H1 (cell line): Measurements from ENCODE around the gene MFSD6L. TPM values are rescaled to one million over a fixed set of nuclear protein-coding genes. Genes with fewer than 3 reads are reported as not detected.
A peak's percentile ranks its signal among the peaks of the same experiment; 100 is the strongest.

Experiments used
- CTCF ChIA-PET: fragments of 300-600 bp; sonication (Branson Sonifier 250); formaldehyde crosslinking; loops from one replicate; lab custom pipeline; 2021; ENCODE audit not compliant: partially characterized antibody; lab: Charles Lee
- POLR2A ChIA-PET: fragments of 300-600 bp; sonication (Branson Sonifier 250); formaldehyde crosslinking; loops from one replicate; lab custom pipeline; 2021; ENCODE audit warnings: inconsistent platforms; ENCODE audit not compliant: partially characterized antibody; lab: Charles Lee
- DNase-seq, 2 experiments: peaks; one replicate each; pipeline versions ENCODE4 v3.0.0 to v3.0.0-alpha.2; 2010 to 2022; ENCODE audit warnings: low spot score in 2 of 2, low read depth in 1 of 2, mixed read lengths in 1 of 2
- FAIRE-seq: peaks from 2 replicates; lab custom pipeline; 2011; peaks lifted over from hg19 to GRCh38; lab: Jason Lieb, UNC
- H2AFZ ChIP-seq: 2 replicates; pipeline ENCODE4 v1.8.1; 2012; ENCODE audit warnings: low read length, inconsistent platforms
- H2AK5ac ChIP-seq: 2 replicates; pipeline ENCODE4 v1.6.1; 2013; ENCODE audit warnings: low read depth, low read length
- H2BK120ac ChIP-seq: replicated peaks from 2 replicates; pipeline ENCODE3; 2013; ENCODE audit warnings: low read depth, low read length, inconsistent platforms
- H2BK12ac ChIP-seq: 2 replicates; pipeline ENCODE4 v1.6.1; 2013; ENCODE audit warnings: low read depth, low read length
- H2BK15ac ChIP-seq: 2 replicates; pipeline ENCODE4 v1.6.1; 2013; ENCODE audit warnings: low read length
- H2BK20ac ChIP-seq: 2 replicates; pipeline ENCODE4 v1.6.1; 2013; ENCODE audit warnings: low read length
- H2BK5ac ChIP-seq: 2 replicates; pipeline ENCODE4 v1.6.1; 2013; ENCODE audit warnings: low read depth, low read length
- H3K14ac ChIP-seq: 2 replicates; pipeline ENCODE4 v1.6.1; 2013; ENCODE audit warnings: inconsistent platforms; ENCODE audit not compliant: insufficient read length
- H3K18ac ChIP-seq: 2 replicates; pipeline ENCODE4 v1.6.1; 2013; ENCODE audit warnings: low read length; ENCODE audit errors: extremely low read depth
- H3K23ac ChIP-seq: 2 replicates; pipeline ENCODE4 v1.6.1; 2013; ENCODE audit warnings: inconsistent platforms; ENCODE audit not compliant: insufficient read length
- H3K23me2 ChIP-seq: 2 replicates; pipeline ENCODE4 v1.6.1; 2013; ENCODE audit warnings: low read depth, low read length
- H3K27ac ChIP-seq: 2 replicates; pipeline ENCODE4 v1.6.1; 2011; ENCODE audit warnings: low read depth, low read length, inconsistent platforms
- H3K27me3 ChIP-seq, 4 experiments: replicated peaks in 1 of 4; 1 replicate in 1 of 4; 2 replicates in 3 of 4; pipeline versions ENCODE4 v1.6.1 to v1.8.1; 2011 to 2013; ENCODE audit warnings: low read length in 3 of 4, mild to moderate bottlenecking in 3 of 4, inconsistent platforms in 2 of 4, mixed read lengths in 2 of 4, moderate library complexity in 1 of 4; ENCODE audit not compliant: control insufficient read depth in 3 of 4, insufficient read depth in 3 of 4; ENCODE audit errors: extremely low read depth in 1 of 4
- H3K36me3 ChIP-seq, 4 experiments: 2 replicates each; pipeline versions ENCODE4 v1.6.1 to v1.8.1; 2011 to 2013; ENCODE audit warnings: mild to moderate bottlenecking in 4 of 4, low read length in 3 of 4, moderate library complexity in 2 of 4, control low read depth in 1 of 4, inconsistent platforms in 1 of 4; ENCODE audit not compliant: insufficient read depth in 4 of 4, control insufficient read depth in 2 of 4
- H3K4ac ChIP-seq: replicated peaks from 2 replicates; pipeline ENCODE3; 2013; ENCODE audit warnings: low read length, low read depth, mixed read lengths, inconsistent platforms; ENCODE audit not compliant: insufficient read length
- H3K4me1 ChIP-seq, 4 experiments: replicated peaks in 1 of 4; 1 replicate in 1 of 4; 2 replicates in 3 of 4; pipeline versions ENCODE4 v1.6.1 to v1.8.1; 2011 to 2013; ENCODE audit warnings: low read length in 3 of 4, inconsistent platforms in 2 of 4, mixed read lengths in 1 of 4; ENCODE audit not compliant: insufficient read depth in 4 of 4, control insufficient read depth in 3 of 4
- H3K4me2 ChIP-seq, 2 experiments: 2 replicates each; pipeline versions ENCODE4 v1.6.1 to v1.8.1; 2011 to 2013; ENCODE audit warnings: low read depth in 2 of 2, low read length in 2 of 2, control low read depth in 1 of 2, inconsistent platforms in 1 of 2, mild to moderate bottlenecking in 1 of 2; ENCODE audit not compliant: insufficient read depth in 1 of 2
- H3K4me3 ChIP-seq, 4 experiments: fragments of 200-600, 300-600 bp in 1 of 4; sonication (generic), shearing (Covaris generic), sonication (Bioruptor Twin) in 1 of 4; 2 replicates each; pipeline versions ENCODE4 v1.5.1 to v1.8.1; 2011 to 2016; ENCODE audit warnings: low read length in 4 of 4, low read depth in 3 of 4, control low read depth in 2 of 4, inconsistent platforms in 2 of 4, mild to moderate bottlenecking in 2 of 4, mixed read lengths in 1 of 4, moderate library complexity in 1 of 4; ENCODE audit not compliant: insufficient read depth in 2 of 4; ENCODE audit errors: extremely low read depth in 1 of 4
- H3K56ac ChIP-seq: replicated peaks from 2 replicates; pipeline ENCODE3; 2013; ENCODE audit warnings: low read depth, mild to moderate bottlenecking, mixed read lengths, low read length, inconsistent platforms; ENCODE audit not compliant: insufficient read length
- H3K79me1 ChIP-seq: 2 replicates; pipeline ENCODE4 v1.6.1; 2013; ENCODE audit warnings: low read depth, low read length, control low read depth
- H3K79me2 ChIP-seq, 2 experiments: 2 replicates each; pipeline versions ENCODE4 v1.6.1 to v1.8.1; 2012 to 2013; ENCODE audit warnings: low read length in 2 of 2, mild to moderate bottlenecking in 2 of 2, inconsistent platforms in 1 of 2; ENCODE audit not compliant: insufficient read depth in 2 of 2, control insufficient read depth in 1 of 2
- H3K9ac ChIP-seq, 4 experiments: replicated peaks in 1 of 4; 1 replicate in 1 of 4; 2 replicates in 3 of 4; pipeline versions ENCODE4 v1.6.1 to v1.8.1; 2011 to 2013; ENCODE audit warnings: low read depth in 3 of 4, low read length in 3 of 4, control low read depth in 2 of 4, mild to moderate bottlenecking in 2 of 4, moderate library complexity in 2 of 4, inconsistent platforms in 1 of 4; ENCODE audit errors: extremely low read depth in 1 of 4
- H3K9me3 ChIP-seq, 2 experiments: 2 replicates each; pipeline versions ENCODE4 v1.6.1 to v1.8.1; 2012 to 2013; ENCODE audit warnings: mild to moderate bottlenecking in 2 of 2, moderate library complexity in 2 of 2, control low read depth in 1 of 2, inconsistent platforms in 1 of 2, low read depth in 1 of 2, low read length in 1 of 2, mixed read lengths in 1 of 2; ENCODE audit not compliant: insufficient read depth in 2 of 2
- H4K20me1 ChIP-seq, 2 experiments: replicated peaks in 1 of 2; 2 replicates each; pipeline versions ENCODE3 to v1.8.1; 2011 to 2013; ENCODE audit warnings: inconsistent platforms in 2 of 2, low read length in 2 of 2, mild to moderate bottlenecking in 1 of 2; ENCODE audit not compliant: insufficient read depth in 2 of 2, control insufficient read depth in 1 of 2
- H4K5ac ChIP-seq: 2 replicates; pipeline ENCODE4 v1.6.1; 2013; ENCODE audit warnings: low read length, low read depth, mixed read lengths, inconsistent platforms; ENCODE audit not compliant: insufficient read length
- H4K8ac ChIP-seq: 2 replicates; pipeline ENCODE4 v1.8.0; 2013; ENCODE audit warnings: mild to moderate bottlenecking, moderate library complexity, low read length, inconsistent platforms; ENCODE audit not compliant: insufficient read depth; ENCODE audit errors: extremely low read depth
- H4K91ac ChIP-seq: replicated peaks from 2 replicates; pipeline ENCODE3; 2013; ENCODE audit warnings: low read length, mixed read lengths, inconsistent platforms; ENCODE audit not compliant: insufficient read length
- BACH1 ChIP-seq: IDR thresholded peaks from 2 replicates; pipeline ENCODE4 v1.6.1; 2012; ENCODE audit warnings: low read length, improper control_type of control experiment
- CEBPB ChIP-seq: IDR thresholded peaks from 2 replicates; pipeline ENCODE4 v1.6.1; 2012; ENCODE audit warnings: low read depth, low read length
- CREB1 ChIP-seq: IDR thresholded peaks from 2 replicates; pipeline ENCODE4 v1.6.1; 2012; ENCODE audit warnings: inconsistent platforms
- E2F6 ChIP-seq: IDR thresholded peaks from 2 replicates; pipeline ENCODE4 v1.6.1; 2012; ENCODE audit warnings: inconsistent platforms
- EP300 ChIP-seq, 2 experiments: IDR thresholded peaks; 1 replicate in 1 of 2; 2 replicates in 1 of 2; pipeline ENCODE4 v1.6.1; 2011 to 2012; ENCODE audit warnings: low read depth in 2 of 2, low read length in 2 of 2, mild to moderate bottlenecking in 2 of 2, borderline replicate concordance in 1 of 2, inconsistent platforms in 1 of 2, moderate library complexity in 1 of 2
- JUN ChIP-seq: IDR thresholded peaks from 2 replicates; pipeline ENCODE4 v1.6.1; 2011; ENCODE audit warnings: low read depth, mild to moderate bottlenecking, improper control_type of control experiment, low read length
- JUND ChIP-seq: IDR thresholded peaks from 2 replicates; pipeline ENCODE4 v1.6.1; 2011; ENCODE audit warnings: mild to moderate bottlenecking, improper control_type of control experiment, low read length
- KDM4A ChIP-seq: IDR thresholded peaks from one replicate; pipeline ENCODE4 v1.7.1; 2012; ENCODE audit warnings: low read depth, mild to moderate bottlenecking, moderate library complexity, low read length, inconsistent platforms; ENCODE audit not compliant: severe bottlenecking
- NANOG ChIP-seq: IDR thresholded peaks from 2 replicates; pipeline ENCODE4 v1.6.1; 2011; ENCODE audit warnings: low read length, low read depth, mild to moderate bottlenecking, inconsistent platforms; ENCODE audit not compliant: insufficient read depth, poor library complexity, severe bottlenecking
- PHF8 ChIP-seq: fragments of 200-600 bp; sonication (generic); conservative IDR thresholded peaks from 2 replicates; pipeline ENCODE4 v1.7.1; 2012; ENCODE audit warnings: low read depth, mild to moderate bottlenecking, inconsistent platforms, low read length, moderate library complexity
- RAD21 ChIP-seq, 2 experiments: IDR thresholded peaks in 1 of 2; conservative IDR thresholded peaks in 1 of 2; 2 replicates each; pipeline ENCODE4 v1.6.1; 2011; ENCODE audit warnings: low read depth in 2 of 2, low read length in 2 of 2, improper control_type of control experiment in 1 of 2, inconsistent platforms in 1 of 2, mild to moderate bottlenecking in 1 of 2, moderate library complexity in 1 of 2
- SP1 ChIP-seq: IDR thresholded peaks from 2 replicates; pipeline ENCODE4 v1.6.1; 2011; ENCODE audit warnings: low read depth, low read length
- SRF ChIP-seq: IDR thresholded peaks from 2 replicates; pipeline ENCODE4 v1.6.1; 2011; ENCODE audit warnings: mild to moderate bottlenecking, low read depth, low read length, moderate library complexity
- TAF1 ChIP-seq: IDR thresholded peaks from 2 replicates; pipeline ENCODE4 v1.6.1; 2011; ENCODE audit warnings: mild to moderate bottlenecking, low read depth, low read length
- WGBS, 2 experiments: shearing (Covaris generic) in 1 of 2; methylation state at CpG; one replicate each; pipeline versions ENCODE4 v1.1.6 to v1.1.7; 2013 to 2015; ENCODE audit warnings: low lambda C conversion rate in 2 of 2, mixed read lengths in 2 of 2, inconsistent platforms in 1 of 2, low coverage in 1 of 2, missing lambda C conversion rate in 1 of 2; ENCODE audit not compliant: insufficient replicate concordance in 2 of 2, insufficient coverage in 1 of 2, insufficient read length in 1 of 2; ENCODE audit errors: extremely low coverage in 1 of 2, missing lambda C conversion rate in 1 of 2; 5-methylcytosine and 5-hydroxymethylcytosine counted together
- polyA plus RNA-seq, 7 experiments: library from polyadenylated mRNA; depleted of rRNA in 3 of 7; stranded (reverse) in 5 of 7; unstranded in 2 of 7; fragments of >200 nt in 5 of 7; fragments of 200-250 nt in 2 of 7; gene quantifications; 1 replicate in 5 of 7; 2 replicates in 1 of 7; 4 replicates in 1 of 7; pipeline versions ENCODE4 v1.2.1 to v1.2.3, GENCODE V29; 2011 to 2013; ENCODE audit warnings: missing spikeins in 2 of 7, mixed read lengths in 2 of 7
- total RNA-seq: library from RNA; stranded (reverse); fragmentation: NEBNext Ultra II Directional; extraction: Animal tissue kit (Norgen Biotek cat#: 25700); gene quantifications from 2 replicates; pipeline ENCODE4 v1.2.1, GENCODE V29; 2021

MFSD6L gene
- total and polyA plus RNA-seq, 2 of the 8 experiments (the other 6 are each of a cell fraction or from before 2014, with no cell fraction given): 2.6 to 2.7 TPM

- Histone ChIP-seq H3K79me2 (no peaks in the 10 kb centered on the region), H2BK20ac (no peak overlapping the region), H2BK15ac (no peak overlapping the region), H3K9me3 (no peaks in the 10 kb centered on the region), H3K23me2 (no peaks in the 10 kb centered on the region), H2BK120ac (no peak overlapping the region), H3K4me3 (no peak overlapping the region), H3K14ac (no peak overlapping the region), H3K9ac (no peak overlapping the region), H3K23ac (no peak overlapping the region), H2BK5ac (no peak overlapping the region), H3K27me3 (no peaks in the 10 kb centered on the region; a peak in 2 of 7 replicates), H3K18ac (no peak overlapping the region), H3K36me3 (no peaks in the 10 kb centered on the region), H3K4ac (no peak overlapping the region), H4K8ac (no peak overlapping the region), H4K91ac (no peak overlapping the region), H3K4me1 (peaks cover 0 to 1% (median 0%) of the 10 kb centered on the region in 4 experiments; a peak in 1 of 7 replicates), H3K79me1 (no peaks in the 10 kb centered on the region), H3K56ac (no peak overlapping the region), H3K27ac (peak overlapping the region; percentile 7; the same call in 1 of the 2 replicates), H2AFZ (peak overlapping the region; percentile 18), H2BK12ac (no peak overlapping the region), H4K20me1 (no peaks in the 10 kb centered on the region), H4K5ac (no peak overlapping the region), H2AK5ac (no peak overlapping the region), H3K4me2 (no peak overlapping the region)
- ChIA-PET CTCF (interaction anchor here (0.6 to 2.1 kb wide), 3 partner anchors 14 to 49 kb away, joined by 3 to 8 read pairs (median 3); no protein-coding TSS in a partner anchor), POLR2A (no interaction called here)
- WGBS, 2 experiments: 79% methylated on average over 1 of the region's 1 CpG; no CpG with 5 or more reads in 1 of the 2 experiments
- DNase-seq: peak in 1 of 2 experiments; percentile 35
- FAIRE-seq: no peak
- TF ChIP-seq SP1 (no peak), SRF (no peak), RAD21 (IDR thresholded peaks at IDR 0.05 in 1 of 2, conservative IDR thresholded peaks at IDR 0.05 in 1 of 2; ENCODE audit: low read depth in 2 of 2, low read length in 2 of 2) (no peak), CEBPB (no peak), EP300 (IDR thresholded peaks at IDR 0.05; ENCODE audit: borderline replicate concordance in 1 of 2, low read depth in 2 of 2, low read length in 2 of 2) (no peak), BACH1 (no peak), KDM4A (no peak), CREB1 (no peak), PHF8 (no peak), NANOG (no peak), JUN (no peak), TAF1 (no peak), JUND (no peak), E2F6 (no peak)
Measured at GRCh38 chr17:8782176-8782575, 17.0 kb downstream of the MFSD6L start.
